WTC11 (cell line): ENCODE measurements around the gene RNF6. TPM values are rescaled to one million over a fixed set of nuclear protein-coding genes. Genes with fewer than 3 reads are reported as not detected.

ENCODE experiments used
- ATAC-seq: fragments of 200-7000 bp; cut with Tn5 transposase; 2 replicates; pipeline ENCODE4 v1.10.0; 2021; ENCODE audit warnings: mild to moderate bottlenecking, moderate library complexity
- CTCF ChIA-PET: fragments of 300-600 bp; sonication (Branson Sonifier 250); formaldehyde crosslinking; loops from one replicate; lab custom pipeline; 2021; ENCODE audit warnings: antibody characterized with exemption; lab: Charles Lee
- POLR2A ChIA-PET: fragments of 350-600 bp; sonication (Branson Sonifier 250); formaldehyde crosslinking; loops from one replicate; lab custom pipeline; 2021; ENCODE audit warnings: antibody characterized with exemption; lab: Charles Lee
- DNase-seq: peaks from one replicate; pipeline ENCODE4 v3.0.0; 2021; ENCODE audit warnings: low spot score
- H3K27ac Mint-ChIP-seq: 2 replicates; pipeline ENCODE4 v1.8.0; 2021; ENCODE audit warnings: mixed read lengths
- H3K27me3 Mint-ChIP-seq: 2 replicates; pipeline ENCODE4 v1.8.0; 2021; ENCODE audit warnings: low read depth, mild to moderate bottlenecking, moderate library complexity, mixed read lengths
- H3K36me3 Mint-ChIP-seq: 2 replicates; pipeline ENCODE4 v1.8.0; 2021; ENCODE audit warnings: mixed read lengths
- H3K4me1 Mint-ChIP-seq: 2 replicates; pipeline ENCODE4 v1.8.0; 2022; ENCODE audit warnings: mixed read lengths
- H3K4me3 Mint-ChIP-seq: 2 replicates; pipeline ENCODE4 v1.8.0; 2021; ENCODE audit warnings: mild to moderate bottlenecking, moderate library complexity, mixed read lengths
- H3K9me3 Mint-ChIP-seq: 2 replicates; pipeline ENCODE4 v1.8.0; 2021; ENCODE audit warnings: mixed read lengths
- ARID4B ChIP-seq: sonication (generic); formaldehyde crosslinking; IDR thresholded peaks from 2 replicates; pipeline ENCODE4 v1.8.0; 2023; ENCODE audit warnings: missing genetic modification reagents, mild to moderate bottlenecking, borderline replicate concordance
- E2F1 ChIP-seq: sonication (generic); formaldehyde crosslinking; IDR thresholded peaks from 2 replicates; pipeline ENCODE4 v1.8.0; 2022; ENCODE audit warnings: mild to moderate bottlenecking, missing genetic modification reagents
- FOXJ3 ChIP-seq: sonication (generic); formaldehyde crosslinking; IDR thresholded peaks from 2 replicates; pipeline ENCODE4 v1.9.0; 2021; ENCODE audit warnings: missing genetic modification reagents, mild to moderate bottlenecking, borderline replicate concordance
- FOXP1 ChIP-seq: sonication (generic); formaldehyde crosslinking; IDR thresholded peaks from 2 replicates; pipeline ENCODE4 v1.8.0; 2022; ENCODE audit warnings: missing genetic modification reagents, mild to moderate bottlenecking, moderate library complexity, borderline replicate concordance
- FOXP4 ChIP-seq: sonication (generic); formaldehyde crosslinking; IDR thresholded peaks from 2 replicates; pipeline ENCODE4 v1.8.0; 2022; ENCODE audit warnings: mild to moderate bottlenecking, missing genetic modification reagents
- GRHL2 ChIP-seq: fragments of 250-450 bp; sonication (Bioruptor Pico); IDR thresholded peaks from 2 replicates; pipeline ENCODE4 v1.8.0; 2022; ENCODE audit warnings: mild to moderate bottlenecking, moderate library complexity; ENCODE audit not compliant: insufficient replicate concordance, severe bottlenecking
- HMGXB4 ChIP-seq: sonication (generic); formaldehyde crosslinking; IDR thresholded peaks from 2 replicates; pipeline ENCODE4 v1.8.1; 2023; ENCODE audit warnings: mild to moderate bottlenecking, moderate library complexity, missing genetic modification reagents
- OVOL2 ChIP-seq: fragments of 250-450 bp; sonication (Bioruptor Pico); IDR thresholded peaks from 2 replicates; pipeline ENCODE4 v1.9.0; 2021; ENCODE audit warnings: mild to moderate bottlenecking, borderline replicate concordance
- RELA ChIP-seq: sonication (generic); formaldehyde crosslinking; IDR thresholded peaks from 2 replicates; pipeline ENCODE4 v1.8.1; 2022; ENCODE audit warnings: missing genetic modification reagents, mild to moderate bottlenecking, borderline replicate concordance
- SOX15 ChIP-seq: fragments of 250-450 bp; sonication (Bioruptor Pico); IDR thresholded peaks from 2 replicates; pipeline ENCODE4 v1.9.0; 2021; ENCODE audit warnings: mild to moderate bottlenecking
- TCF7 ChIP-seq: sonication (generic); formaldehyde crosslinking; IDR thresholded peaks from 2 replicates; pipeline ENCODE4 v1.8.0; 2022; ENCODE audit warnings: mild to moderate bottlenecking, low read depth, missing genetic modification reagents, moderate library complexity
- TP53 ChIP-seq: sonication (generic); formaldehyde crosslinking; IDR thresholded peaks from 2 replicates; pipeline ENCODE4 v1.8.1; 2023; ENCODE audit warnings: mild to moderate bottlenecking, missing genetic modification reagents
- ZBTB43 ChIP-seq: sonication (generic); formaldehyde crosslinking; IDR thresholded peaks from 2 replicates; pipeline ENCODE4 v1.8.1; 2023; ENCODE audit warnings: mild to moderate bottlenecking, missing genetic modification reagents
- ZNF219 ChIP-seq: sonication (generic); formaldehyde crosslinking; IDR thresholded peaks from 2 replicates; pipeline ENCODE4 v1.8.0; 2023; ENCODE audit warnings: missing genetic modification reagents, mild to moderate bottlenecking, borderline replicate concordance
- ZNF232 ChIP-seq: sonication (generic); formaldehyde crosslinking; IDR thresholded peaks from 2 replicates; pipeline ENCODE4 v1.8.0; 2022; ENCODE audit warnings: mild to moderate bottlenecking, missing genetic modification reagents
- ZNF512 ChIP-seq: sonication (generic); formaldehyde crosslinking; IDR thresholded peaks from 2 replicates; pipeline ENCODE4 v1.8.1; 2022; ENCODE audit warnings: missing genetic modification reagents, borderline replicate concordance
- ZNF532 ChIP-seq: fragments of 250-450 bp; sonication (Bioruptor Pico); IDR thresholded peaks from 2 replicates; pipeline ENCODE4 v1.9.0; 2021; ENCODE audit warnings: mild to moderate bottlenecking, borderline replicate concordance
- total RNA-seq: library from RNA; stranded (reverse); gene quantifications from 3 replicates; pipeline ENCODE4 v1.2.3, GENCODE V29; 2021

The RNF6 gene
- total RNA-seq, 1 experiment from 2014 or later: 16.2 TPM

GRCh38 chr13:26186995-26187394 lies 35.1 kb downstream of the RNF6 start:
- no peak for TF ChIP-seq FOXP4 (CRISPR knock-in tag)
- TF ChIP-seq ZNF532 (CRISPR knock-in tag): no peak
- TF ChIP-seq TP53 (CRISPR knock-in tag): no peak
- no peak for TF ChIP-seq TCF7 (CRISPR knock-in tag)
- no peak for TF ChIP-seq ZNF219 (CRISPR knock-in tag)
- no peak for TF ChIP-seq FOXJ3 (CRISPR knock-in tag)
- TF ChIP-seq E2F1 (CRISPR knock-in tag): no peak
- no peak for TF ChIP-seq ZNF512 (CRISPR knock-in tag)
- no peak for TF ChIP-seq OVOL2 (CRISPR knock-in tag)
- no peak for TF ChIP-seq HMGXB4 (CRISPR knock-in tag)
- no peak for TF ChIP-seq GRHL2 (CRISPR knock-in tag)
- TF ChIP-seq ARID4B (CRISPR knock-in tag): no peak
- TF ChIP-seq ZNF232 (CRISPR knock-in tag): no peak
- TF ChIP-seq FOXP1 (CRISPR knock-in tag): no peak
- TF ChIP-seq RELA (CRISPR knock-in tag): no peak
- TF ChIP-seq SOX15 (CRISPR knock-in tag): no peak
- TF ChIP-seq ZBTB43: no peak
- peak; percentile 5; the same call in 1 of the 2 replicates for ATAC-seq
- DNase-seq: peak; percentile 18
- ChIA-PET POLR2A (no interaction called here), CTCF (interaction anchor here (0.9 to 3.2 kb wide), 10 partner anchors 9 to 521 kb away, joined by 3 to 134 read pairs (median 6); partner anchors contain the start of gene RNF6)
- Mint-ChIP-seq H3K4me1 (peaks cover 5% of the 10 kb centered on the region), H3K4me3 (peak overlapping the region; percentile 87), H3K27me3 (peaks cover 8% of the 10 kb centered on the region; the same call in 1 of the 2 replicates), H3K36me3 (no peaks in the 10 kb centered on the region), H3K27ac (no peak overlapping the region), H3K9me3 (no peaks in the 10 kb centered on the region)
